Fibroblast of the conjunctiva (primary cell): ENCODE results near the gene MTLN.
"Not testable (repeated sequence)": the region's sequence is repeated elsewhere in the genome, so short reads cannot be mapped to it uniquely, and the experiment has no call there.

Source experiments
- DNase-seq: peaks from one replicate; pipeline ENCODE4 v3.0.0-alpha.2; 2010; ENCODE audit warnings: low read depth

MTLN gene

GRCh38 chr2:110198016-110198415 lies 14.3 kb downstream of the MTLN start:
- no peak for DNase-seq

DNA sequence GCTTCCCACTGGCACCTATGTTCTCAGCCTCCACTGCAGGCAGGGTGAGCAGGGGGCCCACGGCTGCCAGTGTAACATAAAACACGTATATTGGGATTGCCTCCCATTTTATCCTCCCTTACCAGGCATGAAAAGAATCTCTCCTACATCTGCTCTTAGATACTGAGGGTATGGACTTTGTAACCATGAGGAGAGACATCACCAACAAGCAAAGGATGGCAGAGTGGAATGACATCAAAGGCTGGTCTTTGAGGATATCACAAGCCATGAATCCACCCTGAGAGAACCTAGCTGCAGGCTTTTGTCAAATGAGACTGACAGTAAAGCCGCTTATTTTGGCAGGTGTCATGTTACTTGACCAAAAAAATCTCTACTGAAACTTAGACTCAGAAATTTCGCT lies 14.9 kb downstream of the MTLN start:
- DNase-seq: no peak

DNA sequence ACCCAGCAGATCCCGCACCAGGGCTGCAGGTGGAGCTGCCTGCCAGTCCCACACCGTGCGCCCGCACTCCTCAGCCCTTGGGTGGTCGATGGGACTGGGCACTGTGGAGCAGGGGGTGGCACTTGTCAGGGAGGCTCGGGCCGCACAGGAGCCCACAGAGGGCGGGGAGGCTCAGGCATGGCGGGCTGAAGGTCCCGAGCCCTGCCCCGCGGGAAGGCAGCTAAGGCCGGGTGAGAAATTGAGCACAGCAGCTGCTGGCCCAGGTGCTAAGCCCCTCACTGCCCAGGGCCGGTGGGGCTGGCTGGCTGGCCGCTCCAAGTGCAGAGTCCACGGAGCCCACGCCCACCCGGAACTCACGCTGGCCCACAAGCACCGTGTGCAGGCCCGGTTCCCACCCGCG lies 22.2 kb downstream of the MTLN start:
- not testable (repeated sequence) for DNase-seq

- no peak for DNase-seq
Observed at GRCh38 chr2:110182449-110182848, 29.9 kb downstream of the MTLN start.

GRCh38 chr2:110180036-110180435 lies 32.3 kb downstream of the MTLN start:
- no peak for DNase-seq

DNA sequence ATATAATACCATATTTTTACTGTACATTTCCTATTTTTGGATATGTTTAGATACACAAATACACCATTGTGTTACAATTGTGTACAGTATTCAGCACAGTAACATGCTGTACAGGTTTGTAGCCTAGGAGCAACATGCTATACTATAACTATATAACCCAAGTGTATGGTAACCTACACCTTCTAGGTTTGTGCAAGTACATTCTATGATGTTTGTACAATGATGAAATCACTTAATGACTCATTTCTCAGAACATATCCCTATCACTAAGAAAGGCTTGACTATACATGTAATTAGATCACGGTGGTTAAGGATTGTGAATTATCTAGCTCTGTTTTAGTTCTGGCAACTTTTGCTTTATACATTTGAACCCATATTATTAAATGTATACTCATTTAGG lies 38.8 kb downstream of the MTLN start:
- DNase-seq: no peak

GRCh38 chr2:110172506-110172905 lies 39.8 kb downstream of the MTLN start:
- no peak for DNase-seq

- DNase-seq: no peak
Observed at GRCh38 chr2:110170102-110170501, 42.2 kb downstream of the MTLN start.

DNA sequence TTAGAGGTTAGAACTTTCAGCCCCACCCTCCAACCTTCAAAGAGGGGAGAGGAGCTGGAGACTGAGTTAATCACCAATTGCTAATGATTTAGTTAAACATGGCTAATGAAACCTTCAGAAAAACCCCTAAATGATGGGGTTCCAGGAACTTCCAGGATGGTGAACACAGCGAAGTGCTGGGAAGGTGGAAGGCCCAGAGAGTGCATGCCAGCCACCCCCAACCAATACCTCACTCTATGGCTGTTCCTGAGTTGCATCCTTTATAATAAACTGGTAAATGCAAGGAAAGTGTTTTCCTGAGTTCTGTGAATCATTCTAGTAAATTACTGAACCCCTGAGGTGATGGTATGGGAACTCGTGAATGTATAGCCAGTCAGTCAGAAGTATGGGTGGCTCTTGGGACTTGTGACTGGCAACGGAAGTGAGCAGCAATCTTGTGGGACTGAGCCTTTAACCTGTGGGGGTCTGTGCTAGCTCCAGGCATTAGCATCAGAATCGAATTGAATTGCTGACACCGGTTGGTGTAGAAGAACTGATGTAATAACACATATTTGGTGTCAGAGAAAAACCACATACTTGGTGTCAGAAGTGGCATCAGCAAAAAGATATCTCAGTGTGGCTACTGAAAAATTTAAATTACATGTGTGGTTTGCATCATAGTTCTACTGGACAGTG lies 44.9 kb downstream of the MTLN start:
- DNase-seq: no peak

DNA sequence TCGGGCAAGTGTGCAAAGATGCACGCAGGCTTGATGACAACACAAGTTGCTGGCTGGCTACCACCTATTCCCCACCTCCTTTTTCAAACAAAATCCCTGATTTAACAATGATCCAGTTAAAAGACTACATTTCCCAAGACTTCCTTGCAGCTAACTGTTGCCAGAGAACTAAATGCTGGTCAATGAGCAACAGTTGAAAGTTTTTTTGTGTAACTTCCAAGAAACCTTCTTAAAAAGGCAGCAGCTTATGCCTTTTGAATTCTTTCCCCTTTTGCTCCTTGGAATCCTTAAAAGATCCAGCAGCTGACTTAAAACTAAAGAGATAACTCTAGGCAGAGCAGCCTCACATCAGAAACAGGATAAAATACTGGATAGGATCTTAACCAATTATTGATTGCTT lies 46.1 kb downstream of the MTLN start:
- DNase-seq: no peak
